Left ventricle myocardium inferior (tissue), 1 donor: Measurements from ENCODE around the gene TENM3. TPM values are rescaled to one million over a fixed set of nuclear protein-coding genes. Genes with fewer than 3 reads are reported as not detected.

ENCODE experiments used
- DNase-seq: peaks from one replicate; pipeline ENCODE4 v3.0.0-alpha.2; 2020
- H3K27ac ChIP-seq: fragments of 200-600 bp; replicated peaks from 2 replicates; pipeline ENCODE4 v1.8.0; 2021
- H3K27me3 ChIP-seq: fragments of 200-600 bp; 2 replicates; pipeline ENCODE4 v1.8.0; 2021; ENCODE audit warnings: low read depth
- H3K36me3 ChIP-seq: fragments of 200-600 bp; 2 replicates; pipeline ENCODE4 v1.8.0; 2021
- H3K4me1 ChIP-seq: fragments of 200-600 bp; 2 replicates; pipeline ENCODE4 v1.8.0; 2021
- H3K4me3 ChIP-seq: fragments of 200-600 bp; 2 replicates; pipeline ENCODE4 v1.8.0; 2021; ENCODE audit warnings: mild to moderate bottlenecking, moderate library complexity
- H3K9me3 ChIP-seq: fragments of 200-600 bp; replicated peaks from 2 replicates; pipeline ENCODE4 v1.8.0; 2021
- intact Hi-C: fragments of 100-400 bp; cut with micrococcal nuclease; formaldehyde crosslinking; loops from one replicate; pipeline ENCODE4 v1.11.0; 2022
- total RNA-seq: library from RNA; stranded (reverse); fragmentation: NEBNext Ultra II Directional; extraction: Animal tissue kit (Norgen Biotek cat#: 25700); gene quantifications from one replicate; pipeline ENCODE4 v1.2.1, GENCODE V29; 2021
- TF ChIP-seq, protein P1 (sequence below): fragments of 200-600 bp; IDR thresholded peaks from 2 replicates; pipeline ENCODE4 v1.8.0; 2021; ENCODE audit warnings: antibody characterized with exemption, mild to moderate bottlenecking, borderline replicate concordance
- donor health status: DM: no; HTN: yes; CAD: no; lungs with severe emphysema.

The TENM3 gene
- total RNA-seq, 1 donor from 2014 or later = 1.5 TPM

DNA sequence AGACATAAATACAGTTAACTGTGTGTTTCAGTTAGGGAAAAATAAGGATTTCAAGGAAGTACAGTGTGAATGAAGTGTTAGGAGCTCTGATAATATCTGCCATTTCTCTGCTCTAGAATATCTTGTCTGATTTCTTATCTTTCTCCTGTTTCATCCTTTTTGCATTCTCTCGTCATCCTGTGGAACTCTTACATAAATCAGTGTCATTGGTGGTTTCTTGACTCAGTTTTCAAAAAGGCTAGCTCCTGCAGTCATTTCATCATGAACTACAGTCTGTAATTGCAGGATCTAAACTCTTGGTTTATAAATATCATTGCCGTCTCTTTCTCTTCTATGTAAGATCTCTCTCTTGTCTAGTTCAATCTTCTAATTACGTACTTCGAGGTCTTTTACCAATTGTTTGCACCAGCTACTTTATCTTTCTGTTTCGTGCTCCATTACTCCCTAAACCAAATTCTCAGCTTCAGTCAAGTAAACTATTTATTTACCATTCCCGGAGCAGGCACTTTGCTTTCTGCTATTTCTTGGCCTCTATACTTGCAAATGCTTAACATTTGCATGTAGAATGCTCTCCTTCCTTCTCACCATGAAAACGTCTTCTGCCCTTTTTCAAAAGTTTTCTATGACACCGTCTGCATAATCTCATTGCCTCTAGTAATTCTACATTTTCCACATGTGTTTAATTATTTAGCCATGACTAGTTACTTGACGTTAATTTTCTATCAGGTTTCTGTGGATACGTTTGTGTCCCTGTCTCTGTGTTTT is 294.0 kb downstream of the TENM3 start:
- no peak overlapping the region for H3K27ac ChIP-seq
- no peaks in the 10 kb centered on the region for H3K9me3 ChIP-seq
- H3K27me3 ChIP-seq = no peaks in the 10 kb centered on the region
- intact Hi-C loops = no loop called here
- no peak overlapping the region for H3K4me3 ChIP-seq
- no peaks in the 10 kb centered on the region for H3K4me1 ChIP-seq
- TF ChIP-seq, protein P1, sequence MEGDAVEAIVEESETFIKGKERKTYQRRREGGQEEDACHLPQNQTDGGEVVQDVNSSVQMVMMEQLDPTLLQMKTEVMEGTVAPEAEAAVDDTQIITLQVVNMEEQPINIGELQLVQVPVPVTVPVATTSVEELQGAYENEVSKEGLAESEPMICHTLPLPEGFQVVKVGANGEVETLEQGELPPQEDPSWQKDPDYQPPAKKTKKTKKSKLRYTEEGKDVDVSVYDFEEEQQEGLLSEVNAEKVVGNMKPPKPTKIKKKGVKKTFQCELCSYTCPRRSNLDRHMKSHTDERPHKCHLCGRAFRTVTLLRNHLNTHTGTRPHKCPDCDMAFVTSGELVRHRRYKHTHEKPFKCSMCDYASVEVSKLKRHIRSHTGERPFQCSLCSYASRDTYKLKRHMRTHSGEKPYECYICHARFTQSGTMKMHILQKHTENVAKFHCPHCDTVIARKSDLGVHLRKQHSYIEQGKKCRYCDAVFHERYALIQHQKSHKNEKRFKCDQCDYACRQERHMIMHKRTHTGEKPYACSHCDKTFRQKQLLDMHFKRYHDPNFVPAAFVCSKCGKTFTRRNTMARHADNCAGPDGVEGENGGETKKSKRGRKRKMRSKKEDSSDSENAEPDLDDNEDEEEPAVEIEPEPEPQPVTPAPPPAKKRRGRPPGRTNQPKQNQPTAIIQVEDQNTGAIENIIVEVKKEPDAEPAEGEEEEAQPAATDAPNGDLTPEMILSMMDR = no peak
- H3K36me3 ChIP-seq = no peaks in the 10 kb centered on the region
- no peak for DNase-seq

DNA sequence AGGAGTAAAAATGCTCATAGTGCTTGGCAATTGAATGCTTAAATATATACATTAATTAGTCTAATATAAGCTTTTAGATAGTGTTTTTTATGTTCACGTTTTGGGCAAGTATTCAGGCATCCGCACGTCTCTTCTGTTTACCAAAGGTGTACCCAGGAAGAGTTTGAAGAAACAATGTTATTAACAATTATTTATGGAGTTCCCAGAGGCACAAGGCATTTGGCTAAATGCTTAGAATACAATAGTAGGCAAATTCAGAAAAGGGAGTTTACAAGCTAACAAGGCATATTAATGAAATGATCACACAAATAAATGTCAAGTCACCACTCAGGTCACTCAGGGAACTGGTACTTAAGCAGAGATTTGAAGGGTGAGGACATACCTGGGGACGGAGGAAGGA is 294.8 kb downstream of the TENM3 start:
- H3K4me1 ChIP-seq = no peaks in the 10 kb centered on the region
- H3K4me3 ChIP-seq = no peak overlapping the region
- TF ChIP-seq, protein P1 = no peak
- no peaks in the 10 kb centered on the region for H3K36me3 ChIP-seq
- H3K9me3 ChIP-seq = no peaks in the 10 kb centered on the region
- H3K27ac ChIP-seq = no peak overlapping the region
- no peaks in the 10 kb centered on the region for H3K27me3 ChIP-seq
- no peak for DNase-seq
- intact Hi-C loops = no loop called here

DNA sequence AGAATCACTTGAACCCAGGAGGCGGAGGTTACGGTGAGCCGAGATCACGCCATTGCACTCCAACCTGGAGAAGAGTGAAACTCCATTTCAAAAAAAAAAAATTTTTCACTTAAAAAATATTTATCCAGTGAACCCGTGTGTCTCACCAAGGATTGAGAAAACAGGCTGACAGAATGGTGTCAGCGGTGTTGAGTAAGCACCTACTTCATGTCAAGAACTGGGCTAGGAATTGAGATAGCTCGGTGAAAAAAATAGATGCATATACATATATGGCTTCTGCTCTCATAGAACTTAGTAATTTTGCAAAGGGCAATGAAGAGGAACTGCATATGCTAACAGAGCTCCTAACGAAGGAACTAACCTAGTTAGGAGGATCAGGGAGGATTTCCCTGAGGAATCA is 297.3 kb downstream of the TENM3 start:
- H3K36me3 ChIP-seq = no peaks in the 10 kb centered on the region
- intact Hi-C loops = no loop called here
- H3K4me3 ChIP-seq = no peak overlapping the region
- DNase-seq = no peak
- no peaks in the 10 kb centered on the region for H3K9me3 ChIP-seq
- no peak overlapping the region for H3K27ac ChIP-seq
- TF ChIP-seq, protein P1 = no peak
- H3K27me3 ChIP-seq = no peaks in the 10 kb centered on the region
- no peaks in the 10 kb centered on the region for H3K4me1 ChIP-seq

DNA sequence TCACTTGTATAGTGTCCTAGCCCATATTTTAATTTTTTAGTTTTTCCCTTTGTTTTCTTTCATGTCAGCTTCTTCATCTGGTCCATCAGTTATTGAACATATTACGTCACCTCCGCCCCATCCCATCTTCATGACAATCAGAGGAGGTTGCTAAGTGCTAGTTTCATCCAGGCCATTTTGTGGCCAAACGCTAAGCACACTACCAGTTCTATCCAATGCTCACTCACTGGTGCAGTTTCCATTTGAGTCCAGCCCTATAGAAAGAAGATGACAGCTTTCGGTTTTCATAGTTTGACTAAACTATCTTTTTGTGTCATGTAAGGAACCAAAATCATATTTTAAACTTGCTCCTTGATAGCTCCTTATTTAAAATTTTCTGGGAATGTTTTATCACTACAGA is 304.2 kb downstream of the TENM3 start:
- no peaks in the 10 kb centered on the region for H3K27me3 ChIP-seq
- no peak for DNase-seq
- intact Hi-C loops = no loop called here
- H3K36me3 ChIP-seq = no peaks in the 10 kb centered on the region
- no peaks in the 10 kb centered on the region for H3K9me3 ChIP-seq
- no peak overlapping the region for H3K4me3 ChIP-seq
- H3K4me1 ChIP-seq = no peaks in the 10 kb centered on the region
- TF ChIP-seq, protein P1 = no peak
- no peak overlapping the region for H3K27ac ChIP-seq

DNA sequence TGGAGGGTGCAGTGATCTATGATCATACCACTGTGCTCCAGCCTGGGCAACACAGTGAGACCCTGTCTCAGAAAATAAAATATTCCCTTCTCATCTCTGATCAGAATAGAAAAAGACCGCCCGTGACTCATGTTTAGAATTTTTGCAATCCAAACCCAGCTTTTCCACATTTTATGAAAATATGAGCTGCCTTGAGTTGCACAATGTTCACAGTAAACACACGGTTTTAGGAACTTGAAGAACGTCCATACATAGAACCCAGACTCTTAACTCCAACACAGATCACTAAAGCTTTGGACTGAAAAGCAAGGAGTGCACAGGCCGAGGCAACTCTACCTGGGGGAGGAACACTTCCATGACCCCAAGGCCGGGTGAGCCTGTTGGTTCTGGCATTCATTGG is 305.0 kb downstream of the TENM3 start:
- Histone ChIP-seq H3K27me3 (no peaks in the 10 kb centered on the region), H3K9me3 (no peaks in the 10 kb centered on the region), H3K27ac (no peak overlapping the region), H3K36me3 (no peaks in the 10 kb centered on the region), H3K4me1 (no peaks in the 10 kb centered on the region), H3K4me3 (no peak overlapping the region)
- DNase-seq = no peak
- TF ChIP-seq, protein P1 = no peak
- intact Hi-C loops = no loop called here
